Measurements from ENCODE around the gene PAGR1.

Gene PAGR1

DNA sequence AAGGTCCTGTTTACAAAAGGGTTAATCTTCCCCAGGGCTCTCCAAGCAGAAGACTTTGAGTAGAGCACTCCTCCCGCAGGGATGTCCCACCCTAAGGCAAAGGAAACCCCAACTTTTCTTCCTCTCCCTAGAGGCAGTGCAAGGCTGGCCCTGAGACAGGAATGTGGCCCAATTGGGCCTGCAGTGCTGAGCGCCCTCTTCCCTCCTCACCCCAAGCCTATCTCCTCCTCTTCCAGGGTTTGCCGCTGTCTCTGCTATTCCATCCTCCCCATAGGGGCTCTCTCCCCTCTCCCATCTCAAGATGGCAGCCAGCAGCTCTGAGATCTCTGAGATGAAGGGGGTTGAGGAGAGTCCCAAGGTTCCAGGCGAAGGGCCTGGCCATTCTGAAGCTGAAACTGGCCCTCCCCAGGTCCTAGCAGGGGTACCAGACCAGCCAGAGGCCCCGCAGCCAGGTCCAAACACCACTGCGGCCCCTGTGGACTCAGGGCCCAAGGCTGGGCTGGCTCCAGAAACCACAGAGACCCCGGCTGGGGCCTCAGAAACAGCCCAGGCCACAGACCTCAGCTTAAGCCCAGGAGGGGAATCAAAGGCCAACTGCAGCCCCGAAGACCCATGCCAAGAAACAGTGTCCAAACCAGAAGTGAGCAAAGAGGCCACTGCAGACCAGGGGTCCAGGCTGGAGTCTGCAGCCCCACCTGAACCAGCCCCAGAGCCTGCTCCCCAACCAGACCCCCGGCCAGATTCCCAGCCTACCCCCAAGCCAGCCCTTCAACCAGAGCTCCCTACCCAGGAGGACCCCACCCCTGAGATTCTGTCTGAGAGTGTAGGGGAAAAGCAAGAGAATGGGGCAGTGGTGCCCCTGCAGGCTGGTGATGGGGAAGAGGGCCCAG lies 3.0 kb upstream of the PAGR1 start:
- DNase-seq, result no peak
- peaks cover 74% of the 10 kb centered on the region for H3K4me1 Mint-ChIP-seq
- CTCF ChIA-PET, result interaction anchor here (1.4 to 1.6 kb wide), 3 partner anchors 22 to 36 kb away, joined by 4 to 6 read pairs (median 6); partner anchors contain the start of gene KIF22

DNA sequence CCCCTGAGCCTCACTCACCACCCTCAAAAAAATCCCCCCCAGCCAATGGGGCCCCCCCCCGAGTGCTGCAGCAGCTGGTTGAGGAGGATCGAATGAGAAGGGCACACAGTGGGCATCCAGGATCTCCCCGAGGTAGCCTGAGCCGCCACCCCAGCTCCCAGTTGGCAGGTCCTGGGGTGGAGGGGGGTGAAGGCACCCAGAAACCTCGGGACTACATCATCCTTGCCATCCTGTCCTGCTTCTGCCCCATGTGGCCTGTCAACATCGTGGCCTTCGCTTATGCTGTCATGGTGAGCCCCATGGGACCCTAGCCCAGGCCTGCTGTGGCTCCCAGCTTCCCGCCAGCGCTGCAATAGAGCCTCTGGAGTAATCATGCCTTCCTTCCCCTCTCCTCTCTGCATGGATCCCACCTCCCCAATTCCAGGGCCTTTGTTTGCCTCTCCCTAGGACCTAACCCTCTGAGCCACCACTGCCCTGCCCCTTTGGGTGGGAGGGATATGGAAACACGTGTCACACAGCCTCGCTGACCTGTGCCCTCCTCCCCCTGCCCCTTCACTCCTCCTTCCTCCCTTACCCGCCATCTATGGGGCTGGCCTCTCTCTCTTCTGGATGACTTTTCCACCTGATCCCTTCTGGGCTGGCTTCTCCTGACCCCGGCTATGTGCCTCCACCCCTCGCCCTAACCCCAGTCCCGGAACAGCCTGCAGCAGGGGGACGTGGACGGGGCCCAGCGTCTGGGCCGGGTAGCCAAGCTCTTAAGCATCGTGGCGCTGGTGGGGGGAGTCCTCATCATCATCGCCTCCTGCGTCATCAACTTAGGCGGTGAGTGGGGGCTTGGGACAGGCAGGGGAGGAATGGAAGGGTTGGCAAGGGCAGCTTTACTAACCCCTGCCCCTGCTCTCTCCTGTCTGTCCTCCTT lies 2.0 kb upstream of the PAGR1 start:
- CTCF ChIA-PET, result interaction anchor here (1.4 to 1.5 kb wide), 2 partner anchors 23 to 35 kb away, joined by 4 to 6 read pairs; partner anchors contain the start of gene KIF22
- peak overlapping the region; percentile 41 for H3K4me3 Mint-ChIP-seq
- peaks cover 54% of the 10 kb centered on the region for H3K27me3 Mint-ChIP-seq
- H3K4me1 Mint-ChIP-seq, result peaks cover 74% of the 10 kb centered on the region
- no peaks in the 10 kb centered on the region for H3K9me3 Mint-ChIP-seq
- DNase-seq, result no peak
- peaks cover 37% of the 10 kb centered on the region for H3K36me3 Mint-ChIP-seq
- peak overlapping the region; percentile 13 for H3K27ac Mint-ChIP-seq

More for the DNA sequence above, 3.0 kb upstream of the PAGR1 start:
- Mint-ChIP-seq H3K9me3 (no peaks in the 10 kb centered on the region), H3K27ac (no peak overlapping the region), H3K4me3 (peak overlapping the region; percentile 77), H3K27me3 (peaks cover 54% of the 10 kb centered on the region), H3K36me3 (peaks cover 37% of the 10 kb centered on the region)

DNA sequence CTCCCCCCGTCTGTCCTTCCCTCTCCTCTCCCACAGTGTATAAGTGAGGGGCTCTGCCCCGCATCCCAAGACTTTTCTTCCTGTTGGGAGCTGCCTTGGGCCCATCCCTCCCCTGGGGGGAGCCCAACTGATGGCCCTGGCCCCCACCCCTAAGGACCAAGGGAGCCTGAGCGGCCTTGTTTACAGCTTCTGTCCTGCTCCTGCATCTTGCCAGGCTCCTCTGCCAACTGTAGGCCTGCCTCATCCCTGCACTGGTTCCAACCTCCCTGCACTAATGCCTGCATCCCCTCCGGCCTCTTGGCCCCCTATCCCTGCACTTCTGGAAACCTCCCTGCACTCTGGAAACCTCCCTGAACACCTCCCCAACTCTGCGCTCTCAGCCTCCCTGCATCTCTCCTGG lies 1.4 kb upstream of the PAGR1 start:
- peak overlapping the region; percentile 94 for H3K27ac Mint-ChIP-seq

DNA sequence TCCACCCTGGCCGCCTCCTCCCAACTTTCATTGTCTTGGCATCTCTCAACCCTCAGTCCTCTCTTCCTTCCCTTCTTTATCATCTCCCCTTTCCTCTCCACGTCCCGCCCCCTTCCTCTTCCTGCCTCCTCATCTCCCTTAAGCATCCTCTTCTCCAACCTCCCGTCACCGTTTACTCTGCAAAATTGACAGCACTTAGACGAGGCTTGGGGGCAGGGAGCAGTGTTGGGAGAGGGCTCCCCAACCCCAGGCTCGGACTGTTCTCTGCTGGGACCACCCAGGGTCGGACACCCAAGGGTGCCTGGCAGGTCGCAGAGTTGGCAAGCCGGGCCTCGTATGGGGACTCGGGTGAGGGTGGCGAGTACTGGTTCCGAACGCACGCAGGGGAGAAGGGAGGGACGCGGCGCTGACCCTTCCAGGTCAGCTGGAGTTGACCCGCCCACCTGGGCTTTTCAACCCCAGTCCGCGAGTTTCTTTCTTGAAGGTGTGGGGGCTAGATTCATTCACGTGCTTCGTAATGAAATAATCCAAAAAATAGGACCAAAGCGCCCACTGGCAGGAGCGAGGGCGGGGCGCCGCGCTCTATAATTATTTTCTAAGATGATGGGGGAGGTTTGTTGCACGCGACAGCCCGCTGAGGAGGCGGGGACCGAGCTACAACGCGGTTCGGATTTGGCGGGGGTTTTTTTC lies 775 bp upstream of the PAGR1 start:
- Mint-ChIP-seq H3K27me3 (peaks cover 51% of the 10 kb centered on the region), H3K27ac (peak overlapping the region; percentile 94), H3K9me3 (no peaks in the 10 kb centered on the region), H3K4me3 (peak overlapping the region; percentile 84), H3K4me1 (peaks cover 77% of the 10 kb centered on the region), H3K36me3 (peaks cover 41% of the 10 kb centered on the region)
- CTCF ChIA-PET, result interaction anchor here (0.6 to 9.2 kb wide), 8 partner anchors 8 to 114 kb away, joined by 3 to 103 read pairs (median 15); partner anchors contain the start of genes KIF22 and MAZ
- DNase-seq, result peak; percentile 73

More for the DNA sequence above, 1.4 kb upstream of the PAGR1 start:
- peaks cover 40% of the 10 kb centered on the region for H3K36me3 Mint-ChIP-seq
- H3K4me3 Mint-ChIP-seq, result peak overlapping the region; percentile 84
- H3K4me1 Mint-ChIP-seq, result peaks cover 77% of the 10 kb centered on the region
- DNase-seq, result no peak
- peaks cover 54% of the 10 kb centered on the region for H3K27me3 Mint-ChIP-seq
- CTCF ChIA-PET, result interaction anchor here (1.4 to 9.2 kb wide), 3 partner anchors 24 to 34 kb away, joined by 4 to 103 read pairs (median 6); partner anchors contain the start of gene KIF22
- H3K9me3 Mint-ChIP-seq, result no peaks in the 10 kb centered on the region

DNA sequence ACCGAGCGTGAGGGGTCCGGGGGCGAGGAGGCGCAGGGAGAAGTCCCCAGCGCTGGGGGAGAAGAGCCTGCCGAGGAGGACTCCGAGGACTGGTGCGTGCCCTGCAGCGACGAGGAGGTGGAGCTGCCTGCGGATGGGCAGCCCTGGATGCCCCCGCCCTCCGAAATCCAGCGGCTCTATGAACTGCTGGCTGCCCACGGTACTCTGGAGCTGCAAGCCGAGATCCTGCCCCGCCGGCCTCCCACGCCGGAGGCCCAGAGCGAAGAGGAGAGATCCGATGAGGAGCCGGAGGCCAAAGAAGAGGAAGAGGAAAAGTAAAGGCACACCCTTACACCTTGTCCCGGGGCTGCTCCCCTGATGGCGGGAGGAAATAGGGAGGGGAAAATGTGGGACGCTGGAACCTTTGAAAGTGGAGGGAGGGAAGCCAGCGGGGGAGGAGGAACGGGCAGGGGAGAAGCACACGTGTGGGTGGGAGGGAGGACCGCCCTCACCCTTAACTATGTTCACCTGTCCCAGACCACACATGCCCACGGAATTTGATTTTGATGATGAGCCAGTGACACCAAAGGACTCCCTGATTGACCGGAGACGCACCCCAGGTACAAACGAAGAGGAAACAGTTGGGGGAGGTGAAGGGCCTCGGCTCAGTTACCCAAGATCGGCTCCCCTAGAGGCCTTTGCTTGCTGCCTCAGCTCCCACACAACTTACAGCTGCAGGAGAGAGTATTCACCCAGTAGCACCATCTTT lies 916 bp downstream of the PAGR1 start:
- Mint-ChIP-seq H3K9me3 (no peaks in the 10 kb centered on the region), H3K27ac (peak overlapping the region; percentile 94), H3K4me1 (peaks cover 71% of the 10 kb centered on the region), H3K36me3 (peaks cover 37% of the 10 kb centered on the region), H3K4me3 (peak overlapping the region; percentile 84), H3K27me3 (peaks cover 35% of the 10 kb centered on the region)
- peak; percentile 81 for DNase-seq
- CTCF ChIA-PET, result interaction anchor here (0.7 to 9.2 kb wide), 10 partner anchors 9 to 156 kb away, joined by 3 to 103 read pairs (median 6); partner anchors contain the start of genes MAZ and TAOK2

DNA sequence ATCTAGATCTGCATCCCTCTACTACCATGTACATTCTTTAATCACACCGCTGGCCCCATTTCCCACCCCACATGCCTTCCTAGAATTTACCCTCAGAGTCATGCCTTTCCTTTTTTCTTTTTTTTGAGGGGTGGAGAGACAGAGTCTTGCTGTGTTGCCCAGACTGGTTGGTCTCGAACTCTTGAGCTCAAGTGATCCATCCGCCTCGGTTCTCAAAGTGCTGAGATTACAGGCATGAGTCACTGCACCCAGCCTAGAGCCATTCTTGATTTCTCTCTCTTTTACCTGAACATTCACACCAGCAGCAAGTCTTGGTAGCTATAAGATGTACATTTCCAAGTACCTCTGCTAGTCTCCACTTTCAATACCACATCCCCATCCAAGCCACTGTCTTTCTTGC lies 2.1 kb downstream of the PAGR1 start:
- Mint-ChIP-seq H3K4me1 (peaks cover 74% of the 10 kb centered on the region), H3K4me3 (peak overlapping the region; percentile 92), H3K27ac (peak overlapping the region; percentile 79), H3K27me3 (peaks cover 23% of the 10 kb centered on the region), H3K9me3 (no peaks in the 10 kb centered on the region), H3K36me3 (peaks cover 41% of the 10 kb centered on the region)
- CTCF ChIA-PET, result interaction anchor here (0.9 to 9.2 kb wide), 8 partner anchors 8 to 127 kb away, joined by 3 to 103 read pairs (median 14); partner anchors contain the start of gene MAZ
- no peak for DNase-seq

DNA sequence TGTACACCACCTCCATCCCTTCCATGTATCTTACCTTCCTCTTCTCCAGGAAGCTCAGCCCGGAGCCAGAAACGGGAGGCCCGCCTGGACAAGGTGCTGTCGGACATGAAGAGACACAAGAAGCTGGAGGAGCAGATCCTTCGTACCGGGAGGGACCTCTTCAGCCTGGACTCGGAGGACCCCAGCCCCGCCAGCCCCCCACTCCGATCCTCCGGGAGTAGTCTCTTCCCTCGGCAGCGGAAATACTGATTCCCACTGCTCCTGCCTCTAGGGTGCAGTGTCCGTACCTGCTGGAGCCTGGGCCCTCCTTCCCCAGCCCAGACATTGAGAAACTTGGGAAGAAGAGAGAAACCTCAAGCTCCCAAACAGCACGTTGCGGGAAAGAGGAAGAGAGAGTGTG lies 3.6 kb downstream of the PAGR1 start:
- peak overlapping the region; percentile 92 for H3K4me3 Mint-ChIP-seq
- H3K27me3 Mint-ChIP-seq, result peaks cover 10% of the 10 kb centered on the region
- DNase-seq, result no peak
- H3K27ac Mint-ChIP-seq, result peak overlapping the region; percentile 95
- peaks cover 76% of the 10 kb centered on the region for H3K4me1 Mint-ChIP-seq
- peaks cover 41% of the 10 kb centered on the region for H3K36me3 Mint-ChIP-seq
- CTCF ChIA-PET, result interaction anchor here (1.2 to 9.2 kb wide), 4 partner anchors 12 to 214 kb away, joined by 3 to 103 read pairs (median 34); partner anchors contain the start of gene MAZ
- no peaks in the 10 kb centered on the region for H3K9me3 Mint-ChIP-seq

DNA sequence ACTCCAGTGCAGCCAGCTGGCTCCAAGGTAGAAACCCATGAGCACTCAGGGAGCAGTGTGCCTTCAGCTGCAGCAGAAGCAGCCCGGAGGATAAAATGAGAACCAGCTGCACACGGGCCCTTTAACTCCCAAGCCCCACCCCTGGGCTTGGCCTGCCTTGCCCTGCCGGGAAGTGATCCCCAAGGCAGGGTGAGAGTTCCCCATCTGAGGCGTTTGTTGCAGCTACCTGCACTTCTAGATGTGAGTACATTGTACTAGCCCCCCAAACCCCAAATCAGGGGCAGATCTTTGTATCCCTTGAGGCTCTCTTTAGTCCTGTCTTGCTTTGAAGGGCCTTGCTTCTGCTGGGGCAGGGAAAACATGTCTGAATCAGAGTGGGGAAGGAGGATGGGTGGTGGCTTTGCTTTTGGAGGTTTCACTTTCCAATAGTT lies 4.3 kb downstream of the PAGR1 start, which contains the start of gene MVP:
TSS of gene MVP (plus strand) at position 192 of the 431 bp plus-strand sequence. CDS start 10,088 bp downstream, outside the sequence.
- peaks cover 76% of the 10 kb centered on the region for H3K4me1 Mint-ChIP-seq
- H3K9me3 Mint-ChIP-seq, result no peaks in the 10 kb centered on the region
- peaks cover 45% of the 10 kb centered on the region for H3K36me3 Mint-ChIP-seq
- peak within 1 kb of the TSS; percentile 92 for H3K4me3 Mint-ChIP-seq
- peak; percentile 72 for DNase-seq
- peak within 1 kb of the TSS; percentile 95 for H3K27ac Mint-ChIP-seq
- H3K27me3 Mint-ChIP-seq, result peaks cover 4% of the 10 kb centered on the region
- CTCF ChIA-PET, result interaction anchor here (7.8 to 9.2 kb wide), 2 partner anchors 13 to 28 kb away, joined by 59 to 103 read pairs; partner anchors contain the start of gene MAZ

DNA sequence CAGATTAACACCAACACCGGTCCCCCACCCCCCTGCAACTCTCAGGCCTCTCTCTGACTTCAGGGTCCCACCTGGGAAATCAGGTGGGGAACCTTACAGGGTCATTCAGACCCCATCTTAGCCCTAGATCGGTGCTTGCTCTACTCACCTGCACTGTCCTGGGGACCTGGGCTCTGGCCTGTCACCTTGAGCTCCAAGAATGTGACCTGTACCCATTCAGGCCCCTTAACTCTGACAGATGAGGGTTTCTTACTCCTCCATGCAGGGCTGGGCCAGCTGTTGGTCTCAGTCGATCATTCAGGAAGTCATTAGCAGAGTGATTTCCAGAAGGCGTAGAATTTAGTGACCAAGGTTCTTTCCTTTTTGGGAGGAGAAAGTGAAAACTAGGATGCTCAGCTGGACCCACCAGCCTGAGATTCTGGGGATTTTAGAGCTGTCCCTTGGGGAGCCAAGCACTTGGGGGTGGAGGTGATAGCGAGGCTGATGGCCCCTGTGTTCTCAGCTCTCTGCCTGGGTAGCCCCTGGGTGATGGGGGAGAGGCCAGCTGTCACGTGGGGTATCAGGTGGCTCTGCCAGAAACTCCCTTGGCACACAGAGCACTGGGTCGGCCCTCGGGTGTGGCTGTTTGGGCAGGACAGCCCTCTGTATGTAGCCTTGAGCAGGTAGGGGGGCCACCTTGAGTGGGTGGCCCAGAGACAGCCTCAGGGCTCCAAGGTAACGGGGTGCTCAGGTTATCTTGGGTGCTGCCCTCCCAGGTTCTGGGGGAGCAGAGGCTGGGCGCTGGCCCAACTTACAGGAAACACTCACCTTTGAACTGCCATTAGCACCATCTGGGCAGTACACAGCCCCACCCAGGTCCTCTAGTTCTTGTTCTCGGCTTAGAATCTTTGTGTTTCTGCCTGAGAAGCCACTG lies 5.0 kb downstream of the PAGR1 start:
- peaks cover 47% of the 10 kb centered on the region for H3K36me3 Mint-ChIP-seq
- H3K27ac Mint-ChIP-seq, result peak overlapping the region; percentile 95
- H3K9me3 Mint-ChIP-seq, result no peaks in the 10 kb centered on the region
- H3K27me3 Mint-ChIP-seq, result no peaks in the 10 kb centered on the region
- peak overlapping the region; percentile 92 for H3K4me3 Mint-ChIP-seq
- DNase-seq, result peak; percentile 70
- CTCF ChIA-PET, result interaction anchor here (7.8 to 9.2 kb wide), 2 partner anchors 14 to 28 kb away, joined by 59 to 103 read pairs; partner anchors contain the start of gene MAZ
- peaks cover 80% of the 10 kb centered on the region for H3K4me1 Mint-ChIP-seq

DNA sequence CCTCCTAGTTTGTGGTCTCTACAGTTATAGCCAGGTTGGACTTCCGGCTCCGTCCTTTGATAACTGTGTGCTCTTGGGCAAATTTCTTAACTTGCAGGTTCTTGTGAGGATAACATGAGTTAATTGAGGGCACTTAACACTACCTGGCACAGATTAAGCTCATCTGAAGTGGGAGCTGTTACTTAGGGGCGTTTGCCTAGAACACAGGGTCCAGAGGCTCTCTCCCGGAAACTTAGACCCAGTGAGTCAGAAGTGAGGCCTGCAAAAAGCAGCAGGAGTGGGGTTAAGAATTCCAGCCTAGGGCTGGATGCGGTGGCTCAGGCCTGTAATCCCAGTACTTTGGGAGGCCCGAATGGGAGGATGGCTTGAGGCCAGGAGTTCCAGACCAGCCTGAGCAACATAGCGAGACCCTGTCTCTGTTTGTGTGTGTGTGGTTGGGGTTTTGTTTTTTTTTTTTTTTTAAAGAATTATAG lies 5.7 kb downstream of the PAGR1 start:
- DNase-seq, result no peak

DNA sequence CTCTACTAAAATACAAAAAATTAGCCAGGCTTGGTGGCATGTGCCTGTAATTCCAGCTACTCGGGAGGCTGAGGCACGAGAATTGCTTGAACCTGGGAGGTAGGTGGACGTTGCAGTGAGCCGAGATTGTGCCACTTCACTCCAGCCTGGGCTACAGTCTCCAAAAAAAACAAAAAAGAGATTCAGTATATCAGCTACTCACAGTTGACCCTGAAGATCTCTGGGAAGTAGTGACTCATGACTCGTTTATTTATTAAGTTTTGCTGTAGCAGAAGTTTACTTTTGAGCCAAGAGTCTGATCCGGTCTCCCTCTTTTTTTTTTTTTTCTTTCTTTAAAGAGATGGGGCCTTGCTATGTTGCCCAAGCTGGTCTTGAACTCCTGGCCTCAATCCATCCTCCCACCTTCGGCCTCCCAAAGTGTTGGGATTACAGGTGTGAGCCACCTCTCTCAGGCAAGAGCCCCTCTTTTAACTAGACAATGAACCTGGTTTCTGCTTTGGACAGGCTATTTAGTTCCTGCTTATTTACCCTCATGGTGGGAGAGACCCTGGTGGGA lies 8.7 kb downstream of the PAGR1 start:
- no peaks in the 10 kb centered on the region for H3K9me3 Mint-ChIP-seq
- peaks cover 85% of the 10 kb centered on the region for H3K4me1 Mint-ChIP-seq
- H3K27me3 Mint-ChIP-seq, result no peaks in the 10 kb centered on the region
- H3K4me3 Mint-ChIP-seq, result no peak overlapping the region
- DNase-seq, result no peak
- peaks cover 23% of the 10 kb centered on the region for H3K36me3 Mint-ChIP-seq
- H3K27ac Mint-ChIP-seq, result peak overlapping the region; percentile 85
- CTCF ChIA-PET, result interaction anchor here (4.1 to 4.8 kb wide), 2 partner anchors 8 to 24 kb away, joined by 21 to 35 read pairs; partner anchors contain the start of gene PAGR1

More for the DNA sequence above, 5.7 kb downstream of the PAGR1 start:
- Mint-ChIP-seq H3K4me3 (peak overlapping the region; percentile 92), H3K27ac (peak overlapping the region; percentile 95), H3K4me1 (peaks cover 86% of the 10 kb centered on the region), H3K36me3 (peaks cover 47% of the 10 kb centered on the region), H3K27me3 (no peaks in the 10 kb centered on the region), H3K9me3 (no peaks in the 10 kb centered on the region)
- CTCF ChIA-PET, result interaction anchor here (7.8 to 9.2 kb wide), 2 partner anchors 14 to 27 kb away, joined by 59 to 103 read pairs; partner anchors contain the start of gene MAZ

All from activated naive CD4-positive, alpha-beta T cell treated with anti-CD3 and anti-CD28 coated beads, Interleukin-2, amount 10 ng/mL, durations not matched to agents 7 days and 5 days (primary cell).